K562 (cell line): Measurements from ENCODE around the gene MPRIP. TPM values are rescaled to one million over a fixed set of nuclear protein-coding genes. Genes with fewer than 3 reads are reported as not detected.

Experiments used
- ATAC-seq: fragments of 200-7000 bp; cut with Tn5 transposase; 3 replicates; pipeline ENCODE4 v1.9.1; 2020; ENCODE audit warnings: moderate library complexity
- BruUV-seq: library from RNA; stranded (reverse); fragments of 400-500 nt; replicated peaks from 2 replicates; lab custom pipeline; 2021; lab: Mats Ljungman, UMichigan
- CTCF ChIA-PET: fragments of 300-600 bp; formaldehyde crosslinking; extraction: SDS; loops from one replicate; lab custom pipeline; 2021; ENCODE audit warnings: low intra/inter-chr PET ratio; lab: Yijun Ruan, JAX
- POLR2A ChIA-PET: fragments of 300-600, 350-650 bp; sonication (Branson Sonifier 250); formaldehyde crosslinking; extraction: SDS; loops from one replicate; lab custom pipeline; 2021; ENCODE audit warnings: antibody characterized with exemption, inconsistent platforms; lab: Yijun Ruan, JAX
- DNase-seq, 4 experiments: peaks; one replicate each; pipeline versions ENCODE4 v3.0.0 to v3.0.0-alpha.2; 2011 to 2018; ENCODE audit warnings: low spot score in 3 of 4, mixed read lengths in 3 of 4; ENCODE audit errors: extremely low read depth in 1 of 4
- FAIRE-seq: peaks from 2 replicates; lab custom pipeline; 2011; peaks lifted over from hg19 to GRCh38; lab: Jason Lieb, UNC
- H2AFZ ChIP-seq: 2 replicates; pipeline ENCODE4 v1.6.0; 2011; ENCODE audit warnings: low read depth, low read length, control low read depth, inconsistent platforms
- H3K27ac ChIP-seq: fragments of 200-600 bp; 3 replicates; pipeline ENCODE4 v1.8.0; 2011; ENCODE audit warnings: low read depth, mild to moderate bottlenecking, control low read depth, inconsistent platforms, low read length, moderate library complexity, mixed read lengths; ENCODE audit errors: extremely low read depth
- H3K27me3 ChIP-seq, 2 experiments: fragments of 300-600 bp in 1 of 2; 2 replicates in 1 of 2; 3 replicates in 1 of 2; pipeline versions ENCODE4 v1.6.0 to v1.8.0; 2011; ENCODE audit warnings: inconsistent platforms in 2 of 2, low read length in 2 of 2, mild to moderate bottlenecking in 1 of 2, mixed read lengths in 1 of 2, moderate library complexity in 1 of 2; ENCODE audit not compliant: control insufficient read depth in 2 of 2, insufficient read depth in 2 of 2
- H3K36me3 ChIP-seq: fragments of 300-600 bp; 3 replicates; pipeline ENCODE4 v1.8.0; 2011; ENCODE audit warnings: mild to moderate bottlenecking, low read length, inconsistent platforms; ENCODE audit not compliant: control insufficient read depth, insufficient read depth
- H3K4me1 ChIP-seq, 2 experiments: fragments of 200-600 bp in 1 of 2; replicated peaks in 1 of 2; 2 replicates in 1 of 2; 3 replicates in 1 of 2; pipeline versions ENCODE4 v1.5.1 to v1.8.0; 2011; ENCODE audit warnings: inconsistent platforms in 2 of 2, low read length in 2 of 2, mild to moderate bottlenecking in 1 of 2, mixed read lengths in 1 of 2, moderate library complexity in 1 of 2; ENCODE audit not compliant: control insufficient read depth in 2 of 2, insufficient read depth in 2 of 2
- H3K4me2 ChIP-seq: 2 replicates; pipeline ENCODE4 v1.6.1; 2011; ENCODE audit warnings: low read length, control low read depth, inconsistent platforms, mixed read lengths; ENCODE audit not compliant: insufficient read depth
- H3K4me3 ChIP-seq: fragments of 200-600 bp; sonication (generic), shearing (Covaris generic); 2 replicates; pipeline ENCODE4 v1.5.1; 2016; ENCODE audit warnings: control low read depth, inconsistent platforms
- H3K79me2 ChIP-seq: fragments of 200-600 bp; 3 replicates; pipeline ENCODE4 v1.8.0; 2011; ENCODE audit warnings: low read length, inconsistent platforms; ENCODE audit not compliant: control insufficient read depth, insufficient read depth
- H3K9ac ChIP-seq, 2 experiments: 2 replicates each; pipeline versions ENCODE4 v1.6.0 to v1.6.1; 2011; ENCODE audit warnings: low read depth in 2 of 2, low read length in 2 of 2, control low read depth in 1 of 2, inconsistent platforms in 1 of 2, mild to moderate bottlenecking in 1 of 2, mixed read lengths in 1 of 2; ENCODE audit not compliant: insufficient read depth in 1 of 2
- H3K9me1 ChIP-seq: one replicate; pipeline ENCODE4 v1.6.0; 2011; ENCODE audit warnings: inconsistent platforms, mild to moderate bottlenecking, low read length, moderate library complexity; ENCODE audit not compliant: control insufficient read depth, insufficient read depth
- H3K9me3 ChIP-seq: replicated peaks from 2 replicates; pipeline ENCODE4 v1.5.1; 2011; ENCODE audit warnings: low read depth, low read length, inconsistent platforms; ENCODE audit not compliant: control insufficient read depth, insufficient read depth
- H4K20me1 ChIP-seq: replicated peaks from 2 replicates; pipeline ENCODE4 v1.6.1; 2011; ENCODE audit warnings: low read length, inconsistent platforms, mixed read lengths; ENCODE audit not compliant: control insufficient read depth, insufficient read depth
- ELK3 ChIP-seq: fragments of 450-650 bp; formaldehyde crosslinking; IDR thresholded peaks from 2 replicates; pipeline ENCODE4 v1.4.0; 2020; ENCODE audit warnings: mild to moderate bottlenecking
- ETS1 ChIP-seq: conservative IDR thresholded peaks from 2 replicates; pipeline ENCODE4 v1.6.1; 2011; ENCODE audit warnings: low read depth, mild to moderate bottlenecking, low read length; ENCODE audit not compliant: control insufficient read depth
- GATAD2A ChIP-seq: fragments of 450-650 bp; IDR thresholded peaks from 2 replicates; pipeline ENCODE4 v1.6.1; 2017
- HLTF ChIP-seq: fragments of 450-650 bp; IDR thresholded peaks from 2 replicates; pipeline ENCODE4 v1.6.1; 2016
- REST ChIP-seq, 2 experiments: fragments of 450-650 bp; formaldehyde crosslinking in 1 of 2; IDR thresholded peaks; 2 replicates each; pipeline versions ENCODE4 v1.4.0 to v1.6.1; 2014 to 2020; ENCODE audit warnings: mild to moderate bottlenecking in 2 of 2, borderline replicate concordance in 1 of 2, low read depth in 1 of 2
- ZBTB33 ChIP-seq: sonication (generic); formaldehyde crosslinking; IDR thresholded peaks from 2 replicates; pipeline ENCODE4 v1.8.1; 2023; ENCODE audit warnings: mild to moderate bottlenecking, missing genetic modification reagents
- ZNF696 ChIP-seq: fragments of 250-450 bp; sonication (Bioruptor Pico); conservative IDR thresholded peaks from 2 replicates; pipeline ENCODE4 v1.4.0; 2020; ENCODE audit warnings: mild to moderate bottlenecking, moderate library complexity
- WGBS: fragments of 100-300 bp; shearing (Covaris generic); methylation state at CpG from one replicate; pipeline ENCODE4 v1.1.6; 2016; ENCODE audit warnings: low coverage, mixed read lengths; ENCODE audit not compliant: insufficient coverage; ENCODE audit errors: missing lambda C conversion rate; 5-methylcytosine and 5-hydroxymethylcytosine counted together
- in situ Hi-C: fragments of 300-500 bp; cut with MboI; formaldehyde crosslinking; loops from 4 replicates; pipeline ENCODE4 v1.15.0; 2018; ENCODE audit warnings: inconsistent platforms, mixed read lengths
- intact Hi-C: fragments of 100-400 bp; cut with micrococcal nuclease; formaldehyde crosslinking; loops from 2 replicates; pipeline ENCODE4 v1.14.2; 2022
- polyA plus RNA-seq, 8 experiments: library from polyadenylated mRNA; depleted of rRNA in 4 of 8; stranded (reverse) in 5 of 8; unstranded in 3 of 8; fragments of >200 nt; fragmentation: Nextera tagmentation in 2 of 8; fragmentation: Illumina TruSeq in 1 of 8; extraction: Ambion mirVana in 2 of 8; extraction: Trizol in 1 of 8; gene quantifications; 2 replicates each; pipeline versions ENCODE4 v1.2.1 to v1.2.3, GENCODE V29; 2011 to 2014; ENCODE audit warnings: inconsistent platforms in 1 of 8, missing spikeins in 1 of 8
- total RNA-seq, 7 experiments: library from RNA; depleted of rRNA in 6 of 7; stranded (reverse); fragments of >200 nt in 6 of 7; fragmentation: Illumina TruSeq in 2 of 7; extraction: Trizol in 2 of 7; gene quantifications; 2 replicates each; pipeline versions ENCODE4 v1.2.1 to v1.2.3, GENCODE V29; 2011 to 2021; ENCODE audit warnings: low replicate concordance in 1 of 7

Gene MPRIP
- total and polyA plus RNA-seq, 9 of the 15 experiments (the other 6 are each of a cell fraction or from before 2014, with no cell fraction given) = 10.0 to 72.6 (median 30.1) TPM

GRCh38 chr17:17141860-17142552 lies 99.7 kb downstream of the MPRIP start:
- Histone ChIP-seq H3K27ac (no peak overlapping the region), H3K79me2 (no peaks in the 10 kb centered on the region), H2AFZ (no peak overlapping the region), H3K9ac (no peak overlapping the region), H3K36me3 (peaks cover 27% of the 10 kb centered on the region; the same call in 1 of the 3 replicates), H3K9me3 (no peaks in the 10 kb centered on the region), H3K9me1 (no peaks in the 10 kb centered on the region), H3K4me1 (peaks cover 0 to 7% of the 10 kb centered on the region in 2 experiments; a peak in 1 of 5 replicates), H3K4me2 (no peak overlapping the region), H3K4me3 (no peak overlapping the region), H3K27me3 (no peaks in the 10 kb centered on the region), H4K20me1 (no peaks in the 10 kb centered on the region)
- WGBS = 48% methylated on average over 19 of the region's 23 CpGs
- intact Hi-C loops = loop anchor here (5.0 to 10.0 kb wide), 2 partner anchors 140 to 173 kb away; no protein-coding TSS in a partner anchor
- peak; percentile 92 for ATAC-seq
- DNase-seq = peak; percentile 58 to 85 (median 79)
- BruUV-seq = no TSS peak
- ChIA-PET CTCF (interaction anchor here (0.6 to 1.4 kb wide), 3 partner anchors 13 to 465 kb away, joined by 4 read pairs; no protein-coding TSS in a partner anchor), POLR2A (interaction anchor here (0.9 to 1.4 kb wide), 2 partner anchors 11 to 30 kb away, joined by 3 read pairs; no protein-coding TSS in a partner anchor)
- peak; percentile 23 for FAIRE-seq
- in situ Hi-C loops = no loop called here
- TF ChIP-seq GATAD2A (no peak), REST (IDR thresholded peaks at IDR 0.05; ENCODE audit: borderline replicate concordance) (peak; percentile 30; the same call in 1 of the 2 replicates), REST (CRISPR knock-in tag; IDR thresholded peaks at IDR 0.05; ENCODE audit: low read depth) (no peak), ZBTB33 (CRISPR knock-in tag) (peak; percentile 81), HLTF (no peak), ETS1 (no peak), ELK3 (no peak), ZNF696 (CRISPR knock-in tag) (no peak)
